SU-DHL-6 (cell line): Measurements from ENCODE around the gene ZNF687.
A peak's percentile ranks its signal among the peaks of the same experiment; 100 is the strongest.

Experiments used
- H2AFZ ChIP-seq: fragments of 200-600 bp; sonication (generic); 2 replicates; pipeline ENCODE4 v1.6.1; 2014; ENCODE audit warnings: low read depth, mild to moderate bottlenecking, moderate library complexity, mixed read lengths, antibody characterized with exemption, low read length; ENCODE audit not compliant: severe bottlenecking
- H3F3A ChIP-seq: fragments of 200-600 bp; shearing (Covaris generic); 2 replicates; pipeline ENCODE4 v1.6.0; 2016; ENCODE audit warnings: antibody characterized with exemption, mild to moderate bottlenecking; ENCODE audit not compliant: insufficient read depth
- H3K27ac ChIP-seq: fragments of 200-600 bp; sonication (generic); 2 replicates; pipeline ENCODE4 v1.5.1; 2016; ENCODE audit warnings: low read depth, mild to moderate bottlenecking, low read length, moderate library complexity, mixed read lengths
- H3K27me3 ChIP-seq: fragments of 200-600 bp; sonication (generic), shearing (Covaris generic); 2 replicates; pipeline ENCODE4 v1.6.0; 2014; ENCODE audit warnings: mild to moderate bottlenecking, low read length
- H3K36me3 ChIP-seq: fragments of 200-600 bp; sonication (generic); 2 replicates; pipeline ENCODE4 v1.6.1; 2014; ENCODE audit warnings: mild to moderate bottlenecking, low read length, mixed read lengths
- H3K4me2 ChIP-seq: fragments of 300-600, 200-600 bp; shearing (Covaris generic), sonication (generic); 2 replicates; pipeline ENCODE4 v1.6.0; 2014; ENCODE audit warnings: low read length, low read depth, mild to moderate bottlenecking; ENCODE audit not compliant: poor library complexity, severe bottlenecking
- H3K4me3 ChIP-seq: fragments of 200-600 bp; sonication (generic); 2 replicates; pipeline ENCODE4 v1.5.1; 2014; ENCODE audit warnings: antibody characterized with exemption, low read length, mild to moderate bottlenecking, mixed read lengths; ENCODE audit not compliant: insufficient read depth, poor library complexity, severe bottlenecking
- H3K79me2 ChIP-seq: fragments of 200-600 bp; sonication (generic); 2 replicates; pipeline ENCODE4 v1.6.1; 2014; ENCODE audit warnings: mild to moderate bottlenecking, low read length, moderate library complexity; ENCODE audit not compliant: insufficient read depth
- H3K9ac ChIP-seq: fragments of 200-600 bp; sonication (generic); 2 replicates; pipeline ENCODE4 v1.7.0; 2014; ENCODE audit warnings: mild to moderate bottlenecking, low read length
- H3K9me2 ChIP-seq: fragments of 200-600 bp; sonication (generic); replicated peaks from 2 replicates; pipeline ENCODE4 v1.6.1; 2014; ENCODE audit warnings: low read length; ENCODE audit not compliant: insufficient read depth
- H3K9me3 ChIP-seq: fragments of 200-600 bp; sonication (generic); 2 replicates; pipeline ENCODE4 v1.6.1; 2014; ENCODE audit warnings: low read length, mixed read lengths; ENCODE audit not compliant: insufficient read depth
- H4K20me1 ChIP-seq: fragments of 200-600 bp; sonication (generic); 2 replicates; pipeline ENCODE4 v1.6.1; 2014; ENCODE audit warnings: low read depth, mild to moderate bottlenecking, antibody characterized with exemption, low read length, moderate library complexity, mixed read lengths
- EZH2phosphoT487 ChIP-seq: fragments of 200-600 bp; sonication (generic), shearing (Covaris generic); conservative IDR thresholded peaks from 2 replicates; pipeline ENCODE4 v1.6.1; 2018; ENCODE audit warnings: mild to moderate bottlenecking, antibody characterized with exemption, low read length, moderate library complexity, mixed read lengths
- TF ChIP-seq, protein P1 (sequence below): fragments of 200-600 bp; sonication (generic); IDR thresholded peaks from one replicate; pipeline ENCODE4 v1.5.1; 2017; ENCODE audit warnings: antibody characterized with exemption, mild to moderate bottlenecking, low read length, moderate library complexity; ENCODE audit not compliant: insufficient read depth, poor library complexity, severe bottlenecking

Gene ZNF687, protein sequence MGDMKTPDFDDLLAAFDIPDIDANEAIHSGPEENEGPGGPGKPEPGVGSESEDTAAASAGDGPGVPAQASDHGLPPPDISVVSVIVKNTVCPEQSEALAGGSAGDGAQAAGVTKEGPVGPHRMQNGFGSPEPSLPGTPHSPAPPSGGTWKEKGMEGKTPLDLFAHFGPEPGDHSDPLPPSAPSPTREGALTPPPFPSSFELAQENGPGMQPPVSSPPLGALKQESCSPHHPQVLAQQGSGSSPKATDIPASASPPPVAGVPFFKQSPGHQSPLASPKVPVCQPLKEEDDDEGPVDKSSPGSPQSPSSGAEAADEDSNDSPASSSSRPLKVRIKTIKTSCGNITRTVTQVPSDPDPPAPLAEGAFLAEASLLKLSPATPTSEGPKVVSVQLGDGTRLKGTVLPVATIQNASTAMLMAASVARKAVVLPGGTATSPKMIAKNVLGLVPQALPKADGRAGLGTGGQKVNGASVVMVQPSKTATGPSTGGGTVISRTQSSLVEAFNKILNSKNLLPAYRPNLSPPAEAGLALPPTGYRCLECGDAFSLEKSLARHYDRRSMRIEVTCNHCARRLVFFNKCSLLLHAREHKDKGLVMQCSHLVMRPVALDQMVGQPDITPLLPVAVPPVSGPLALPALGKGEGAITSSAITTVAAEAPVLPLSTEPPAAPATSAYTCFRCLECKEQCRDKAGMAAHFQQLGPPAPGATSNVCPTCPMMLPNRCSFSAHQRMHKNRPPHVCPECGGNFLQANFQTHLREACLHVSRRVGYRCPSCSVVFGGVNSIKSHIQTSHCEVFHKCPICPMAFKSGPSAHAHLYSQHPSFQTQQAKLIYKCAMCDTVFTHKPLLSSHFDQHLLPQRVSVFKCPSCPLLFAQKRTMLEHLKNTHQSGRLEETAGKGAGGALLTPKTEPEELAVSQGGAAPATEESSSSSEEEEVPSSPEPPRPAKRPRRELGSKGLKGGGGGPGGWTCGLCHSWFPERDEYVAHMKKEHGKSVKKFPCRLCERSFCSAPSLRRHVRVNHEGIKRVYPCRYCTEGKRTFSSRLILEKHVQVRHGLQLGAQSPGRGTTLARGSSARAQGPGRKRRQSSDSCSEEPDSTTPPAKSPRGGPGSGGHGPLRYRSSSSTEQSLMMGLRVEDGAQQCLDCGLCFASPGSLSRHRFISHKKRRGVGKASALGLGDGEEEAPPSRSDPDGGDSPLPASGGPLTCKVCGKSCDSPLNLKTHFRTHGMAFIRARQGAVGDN

DNA sequence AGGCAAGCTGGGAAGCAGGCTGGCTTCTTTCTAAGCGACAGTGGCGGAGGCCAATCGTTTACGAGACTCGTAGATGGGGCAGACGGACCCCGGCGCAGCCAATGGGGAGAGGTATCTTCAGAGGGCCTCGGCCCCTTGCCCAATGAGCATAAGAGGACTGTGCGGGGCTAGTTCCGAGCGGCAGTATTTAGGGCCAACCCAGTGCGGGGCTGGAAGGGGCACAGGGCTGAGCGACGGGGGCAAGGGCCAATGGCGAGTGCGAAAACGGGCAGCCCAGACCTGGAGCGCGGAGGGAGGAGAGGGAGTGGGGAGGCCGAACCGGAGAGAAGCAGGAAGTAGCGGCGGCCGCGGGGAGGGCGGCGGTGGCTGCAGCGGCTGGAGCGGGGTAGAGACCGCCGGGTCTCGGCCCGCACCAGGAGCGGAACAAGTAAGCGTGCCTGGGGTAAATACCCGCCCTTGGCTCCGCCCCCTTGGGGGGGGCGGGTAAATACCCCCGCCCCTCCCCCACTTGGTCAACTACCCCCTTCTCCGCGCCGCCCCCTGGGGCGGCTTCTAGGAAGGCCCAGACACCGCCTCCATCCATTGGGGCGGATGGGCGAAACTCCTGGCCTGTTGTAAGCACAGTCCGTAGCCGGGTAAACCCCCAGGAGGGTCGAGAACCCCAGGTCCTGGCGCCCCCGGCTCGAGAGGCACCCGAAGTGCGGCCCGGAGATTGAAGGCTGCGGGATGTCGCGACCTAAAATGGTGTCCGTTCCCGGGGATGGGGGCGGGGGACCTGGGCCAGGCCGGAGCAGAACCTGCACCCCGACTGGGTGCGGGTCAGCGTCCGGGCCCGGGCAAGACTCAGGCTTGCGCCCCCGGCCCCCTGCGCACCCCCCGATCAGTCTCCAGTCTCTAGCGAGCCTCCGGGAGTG is at the start of gene ZNF687:
ZNF687 (plus strand) TSS at position 331 of the 914 bp plus-strand sequence. CDS start 3,993 bp downstream, outside the sequence.
- peak within 1 kb of the TSS; percentile 72 for H2AFZ ChIP-seq
- H3F3A ChIP-seq, result peaks cover 8% of the 10 kb centered on the region
- TF ChIP-seq EZH2phosphoT487, result no peak
- TF ChIP-seq, protein P1, sequence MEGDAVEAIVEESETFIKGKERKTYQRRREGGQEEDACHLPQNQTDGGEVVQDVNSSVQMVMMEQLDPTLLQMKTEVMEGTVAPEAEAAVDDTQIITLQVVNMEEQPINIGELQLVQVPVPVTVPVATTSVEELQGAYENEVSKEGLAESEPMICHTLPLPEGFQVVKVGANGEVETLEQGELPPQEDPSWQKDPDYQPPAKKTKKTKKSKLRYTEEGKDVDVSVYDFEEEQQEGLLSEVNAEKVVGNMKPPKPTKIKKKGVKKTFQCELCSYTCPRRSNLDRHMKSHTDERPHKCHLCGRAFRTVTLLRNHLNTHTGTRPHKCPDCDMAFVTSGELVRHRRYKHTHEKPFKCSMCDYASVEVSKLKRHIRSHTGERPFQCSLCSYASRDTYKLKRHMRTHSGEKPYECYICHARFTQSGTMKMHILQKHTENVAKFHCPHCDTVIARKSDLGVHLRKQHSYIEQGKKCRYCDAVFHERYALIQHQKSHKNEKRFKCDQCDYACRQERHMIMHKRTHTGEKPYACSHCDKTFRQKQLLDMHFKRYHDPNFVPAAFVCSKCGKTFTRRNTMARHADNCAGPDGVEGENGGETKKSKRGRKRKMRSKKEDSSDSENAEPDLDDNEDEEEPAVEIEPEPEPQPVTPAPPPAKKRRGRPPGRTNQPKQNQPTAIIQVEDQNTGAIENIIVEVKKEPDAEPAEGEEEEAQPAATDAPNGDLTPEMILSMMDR, result no peak
- H3K27ac ChIP-seq, result peak within 1 kb of the TSS; percentile 94
- no peaks in the 10 kb centered on the region for H3K36me3 ChIP-seq
- H3K9me2 ChIP-seq, result no peaks in the 10 kb centered on the region
- no peaks in the 10 kb centered on the region for H3K9me3 ChIP-seq
- H3K27me3 ChIP-seq, result no peaks in the 10 kb centered on the region
- H3K4me3 ChIP-seq, result peak within 1 kb of the TSS; percentile 92
- no peaks in the 10 kb centered on the region for H4K20me1 ChIP-seq
- H3K79me2 ChIP-seq, result peaks cover 27% of the 10 kb centered on the region
- H3K4me2 ChIP-seq, result peak within 1 kb of the TSS; percentile 87
- peak within 1 kb of the TSS; percentile 74 for H3K9ac ChIP-seq

DNA sequence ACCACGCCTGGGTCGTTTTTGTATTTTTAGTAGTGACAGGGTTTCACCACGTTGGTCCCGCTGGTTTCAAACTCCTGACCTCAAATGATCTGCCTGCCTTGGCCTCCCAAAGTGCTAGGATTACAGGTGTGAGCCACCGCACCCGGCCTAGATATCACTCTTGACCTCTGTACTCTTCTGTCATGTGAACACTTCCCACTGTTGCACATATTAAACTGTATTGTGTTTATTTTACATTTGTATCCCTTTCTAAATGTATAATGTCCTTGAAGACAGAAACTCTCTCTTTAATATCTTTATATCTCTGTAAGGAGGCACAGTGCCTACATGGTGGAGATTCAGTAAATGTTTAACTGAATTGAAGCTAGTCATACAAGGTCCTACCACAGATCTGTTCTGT is 46.9 kb upstream of the ZNF687 start:
- H3K27ac ChIP-seq, result no peak overlapping the region
- H3K9me2 ChIP-seq, result no peaks in the 10 kb centered on the region
- H3K36me3 ChIP-seq, result peaks cover 49% of the 10 kb centered on the region
- H3K4me2 ChIP-seq, result no peak overlapping the region
- H3K79me2 ChIP-seq, result no peaks in the 10 kb centered on the region
- TF ChIP-seq, protein P1, result no peak
- TF ChIP-seq EZH2phosphoT487, result no peak
- H3K27me3 ChIP-seq, result no peaks in the 10 kb centered on the region
- H3K9ac ChIP-seq, result no peak overlapping the region
- H2AFZ ChIP-seq, result no peak overlapping the region
- no peak overlapping the region for H3K4me3 ChIP-seq
- H3K9me3 ChIP-seq, result no peaks in the 10 kb centered on the region
- no peaks in the 10 kb centered on the region for H4K20me1 ChIP-seq
- no peaks in the 10 kb centered on the region for H3F3A ChIP-seq
